ENCODE results near the gene RCC1.
A peak's percentile ranks its signal among the peaks of the same experiment; 100 is the strongest.
"Not testable (repeated sequence)": the region's sequence is repeated elsewhere in the genome, so short reads cannot be mapped to it uniquely, and the experiment has no call there.

The RCC1 gene

GRCh38 chr1:28517649-28517999 is 11.8 kb downstream of the RCC1 start:
- peak overlapping the region; percentile 71 for H3K4me3 ChIP-seq (ENCODE audit: low read depth, low read length)
- no peak for DNase-seq (ENCODE audit: low read depth, low spot score)
- in situ Hi-C loops (cut with HindIII; ENCODE audit: low sequenced_read_pairs): no loop called here

DNA sequence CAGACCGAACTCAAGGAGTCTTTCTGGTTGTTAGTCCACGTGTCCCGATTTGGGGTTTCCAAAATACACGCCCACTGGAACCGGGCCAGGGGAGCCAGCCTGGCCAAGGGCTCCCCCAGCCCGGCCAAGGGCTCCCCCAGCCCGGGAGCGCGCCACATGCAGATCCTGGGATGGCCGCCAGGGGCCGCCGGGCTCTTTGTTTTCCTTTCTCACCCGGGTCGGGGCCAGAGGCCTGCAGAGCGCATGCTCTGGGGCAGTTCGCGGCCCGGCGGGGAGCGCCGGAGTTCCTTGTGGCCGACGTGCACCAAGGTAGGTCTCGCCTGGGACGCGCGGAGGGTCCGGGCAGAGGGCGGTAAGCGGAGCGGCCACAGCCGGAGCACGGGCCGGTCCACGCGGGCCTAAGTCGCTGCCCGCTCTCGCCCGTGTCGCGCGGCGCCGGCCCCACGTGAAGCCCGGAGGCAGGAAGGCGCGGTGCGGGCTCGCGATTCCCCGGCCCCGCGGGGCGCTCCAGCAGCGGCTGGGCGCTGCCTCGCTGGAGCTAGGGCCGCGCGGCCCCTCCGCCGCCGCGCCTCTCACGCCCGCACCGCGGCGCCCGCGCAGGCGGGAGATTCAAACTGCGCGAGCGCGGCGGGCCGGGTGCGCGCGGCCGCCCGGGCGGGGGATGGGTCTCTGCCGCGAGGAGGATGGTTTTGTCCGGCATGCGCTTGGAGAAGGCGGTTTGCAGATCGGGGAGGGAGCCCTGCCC is 12.3 kb downstream of the RCC1 start:
- H3K4me3 ChIP-seq (ENCODE audit: low read depth, low read length): peak overlapping the region; percentile 71
- DNase-seq (ENCODE audit: low read depth, low spot score): peak; percentile 90
- in situ Hi-C loops (cut with HindIII; ENCODE audit: low sequenced_read_pairs): no loop called here
- TF ChIP-seq, protein P1, sequence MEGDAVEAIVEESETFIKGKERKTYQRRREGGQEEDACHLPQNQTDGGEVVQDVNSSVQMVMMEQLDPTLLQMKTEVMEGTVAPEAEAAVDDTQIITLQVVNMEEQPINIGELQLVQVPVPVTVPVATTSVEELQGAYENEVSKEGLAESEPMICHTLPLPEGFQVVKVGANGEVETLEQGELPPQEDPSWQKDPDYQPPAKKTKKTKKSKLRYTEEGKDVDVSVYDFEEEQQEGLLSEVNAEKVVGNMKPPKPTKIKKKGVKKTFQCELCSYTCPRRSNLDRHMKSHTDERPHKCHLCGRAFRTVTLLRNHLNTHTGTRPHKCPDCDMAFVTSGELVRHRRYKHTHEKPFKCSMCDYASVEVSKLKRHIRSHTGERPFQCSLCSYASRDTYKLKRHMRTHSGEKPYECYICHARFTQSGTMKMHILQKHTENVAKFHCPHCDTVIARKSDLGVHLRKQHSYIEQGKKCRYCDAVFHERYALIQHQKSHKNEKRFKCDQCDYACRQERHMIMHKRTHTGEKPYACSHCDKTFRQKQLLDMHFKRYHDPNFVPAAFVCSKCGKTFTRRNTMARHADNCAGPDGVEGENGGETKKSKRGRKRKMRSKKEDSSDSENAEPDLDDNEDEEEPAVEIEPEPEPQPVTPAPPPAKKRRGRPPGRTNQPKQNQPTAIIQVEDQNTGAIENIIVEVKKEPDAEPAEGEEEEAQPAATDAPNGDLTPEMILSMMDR (IDR thresholded peaks at IDR 0.05; ENCODE audit: low read depth, low read length): peak; percentile 95

More at GRCh38 chr1:28517649-28517999, 11.8 kb downstream of the RCC1 start:
- TF ChIP-seq, protein P1 (IDR thresholded peaks at IDR 0.05; ENCODE audit: low read depth, low read length): no peak

DNA sequence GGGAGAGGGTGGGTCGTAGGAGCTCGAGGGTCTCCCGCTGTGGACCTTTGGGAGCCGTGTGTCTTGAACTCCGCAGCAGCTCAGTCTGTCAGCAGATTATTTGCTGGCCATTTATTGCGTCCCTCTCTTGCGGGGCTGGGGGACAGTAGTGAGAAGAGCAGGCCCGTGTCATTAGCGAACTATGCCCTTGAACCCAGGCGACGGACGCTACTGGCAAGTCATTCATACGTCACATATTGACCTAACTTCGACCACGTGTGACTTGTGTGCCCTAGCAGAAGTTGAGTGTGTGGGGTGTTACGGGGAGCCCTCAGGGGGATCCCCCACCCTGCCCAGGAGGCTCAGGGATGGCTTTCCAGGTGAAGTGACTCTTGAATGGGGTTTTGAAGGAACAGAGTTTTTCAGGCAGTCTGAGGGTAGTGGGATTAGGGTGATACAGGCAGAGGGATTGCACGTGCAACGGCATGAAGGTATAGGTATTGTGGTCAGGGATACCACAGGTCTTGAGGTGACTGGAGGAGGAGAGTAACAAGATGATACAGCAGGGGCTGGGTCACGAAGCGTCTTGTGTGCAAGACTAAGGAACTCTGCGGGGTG is 13.0 kb downstream of the RCC1 start:
- peak overlapping the region; percentile 71 for H3K4me3 ChIP-seq (ENCODE audit: low read depth, low read length)
- in situ Hi-C loops (cut with HindIII; ENCODE audit: low sequenced_read_pairs): no loop called here
- TF ChIP-seq, protein P1 (IDR thresholded peaks at IDR 0.05; ENCODE audit: low read depth, low read length): no peak
- no peak for DNase-seq (ENCODE audit: low read depth, low spot score)

DNA sequence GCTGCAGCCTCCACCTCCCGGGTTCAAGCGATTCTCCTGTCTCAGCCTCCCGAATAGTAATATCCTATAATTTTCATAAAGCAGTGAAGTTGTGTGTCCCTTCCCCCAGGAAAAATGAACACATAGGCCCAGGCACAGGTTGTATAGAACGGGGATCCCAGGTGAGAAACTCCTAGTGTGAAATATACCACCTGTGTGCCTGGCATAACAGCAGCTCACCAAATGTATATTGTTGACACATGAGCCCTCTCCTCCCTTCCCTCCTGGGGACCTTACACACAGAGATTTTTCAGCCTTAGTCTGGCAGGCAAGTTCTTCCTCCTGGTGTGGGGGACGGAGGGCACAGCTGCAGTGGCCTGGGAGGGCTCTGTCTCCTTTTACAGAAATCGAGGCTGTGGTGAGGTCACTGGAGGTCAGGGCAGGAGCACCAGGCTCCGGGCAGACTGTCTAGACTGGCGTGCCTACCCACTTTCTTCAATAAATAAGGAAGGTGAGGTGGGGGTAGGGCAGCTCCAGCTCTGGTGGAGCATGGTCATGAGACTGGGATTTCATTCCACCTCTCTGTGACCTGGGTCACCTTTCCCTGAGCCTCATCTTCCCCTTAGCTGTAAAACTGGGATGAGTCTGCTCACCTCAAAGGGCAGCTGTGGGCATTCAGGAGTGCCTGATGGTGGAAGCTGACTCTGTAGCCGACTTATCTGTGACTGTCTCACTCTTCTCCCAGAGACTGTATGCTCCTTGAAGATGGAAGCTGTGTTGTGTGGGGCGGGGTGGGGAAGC is 14.3 kb downstream of the RCC1 start:
- in situ Hi-C loops (cut with HindIII; ENCODE audit: low sequenced_read_pairs): no loop called here

GRCh38 chr1:28520796-28521195 is 15.0 kb downstream of the RCC1 start:
- in situ Hi-C loops (cut with HindIII; ENCODE audit: low sequenced_read_pairs); DNase-seq (ENCODE audit: low read depth, low spot score); H3K4me3 ChIP-seq (ENCODE audit: low read depth, low read length): not testable (repeated sequence)

More for the DNA sequence above, 14.3 kb downstream of the RCC1 start:
- TF ChIP-seq, protein P1 (IDR thresholded peaks at IDR 0.05; ENCODE audit: low read depth, low read length): no peak
- no peak for DNase-seq (ENCODE audit: low read depth, low spot score)
- H3K4me3 ChIP-seq (ENCODE audit: low read depth, low read length): no peak overlapping the region

GRCh38 chr1:28521502-28522164 is 15.8 kb downstream of the RCC1 start:
- DNase-seq (ENCODE audit: low read depth, low spot score): no peak
- in situ Hi-C loops (cut with HindIII; ENCODE audit: low sequenced_read_pairs): no loop called here
- TF ChIP-seq, protein P1 (IDR thresholded peaks at IDR 0.05; ENCODE audit: low read depth, low read length): no peak
- H3K4me3 ChIP-seq (ENCODE audit: low read depth, low read length): no peak overlapping the region

DNA sequence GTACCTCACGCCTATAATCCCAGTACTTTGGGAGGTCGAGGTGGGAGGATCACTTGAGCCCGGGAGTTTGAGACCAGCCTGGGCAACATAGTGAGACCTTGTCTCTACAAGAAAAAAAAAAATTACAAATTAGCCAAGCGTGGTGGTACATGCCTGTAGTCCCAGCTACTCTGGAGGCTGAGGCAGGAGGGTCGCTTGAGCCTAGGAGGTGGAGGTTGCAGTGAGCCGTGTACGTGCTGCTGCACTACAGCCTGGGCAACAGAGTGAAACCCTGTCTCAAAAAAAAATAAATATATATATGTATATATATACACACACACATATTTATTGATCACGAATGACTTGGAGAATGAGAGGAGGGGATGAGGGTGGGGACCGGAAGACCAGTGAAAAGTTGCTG is 16.7 kb downstream of the RCC1 start:
- in situ Hi-C loops (cut with HindIII; ENCODE audit: low sequenced_read_pairs); H3K4me3 ChIP-seq (ENCODE audit: low read depth, low read length); DNase-seq (ENCODE audit: low read depth, low spot score): not testable (repeated sequence)

GRCh38 chr1:28525002-28525642 is 19.3 kb downstream of the RCC1 start:
- in situ Hi-C loops (cut with HindIII; ENCODE audit: low sequenced_read_pairs); H3K4me3 ChIP-seq (ENCODE audit: low read depth, low read length); DNase-seq (ENCODE audit: low read depth, low spot score): not testable (repeated sequence)
